ENCODE measurements around the gene HEMGN.
"Not testable (repeated sequence)": the region's sequence is repeated elsewhere in the genome, so short reads cannot be mapped to it uniquely, and the experiment has no call there.

Gene HEMGN

GRCh38 chr9:97938081-97938644, at the start of gene HEMGN:
Gene HEMGN (minus strand): TSS chr9:97938172. CDS start chr9:97938136, 36 bp downstream.
- no peak for DNase-seq

- DNase-seq, result no peak
These were observed 49.5 kb upstream of the HEMGN start for GRCh38 chr9:97987487-97987886.

GRCh38 chr9:97985058-97985861, 47.3 kb upstream of the HEMGN start:
- peak in 3 of 4 experiments; percentile 20 to 55 (median 37) for DNase-seq

GRCh38 chr9:97984188-97985057, 46.5 kb upstream of the HEMGN start:
- peak; percentile 61 to 71 (median 70) for DNase-seq

GRCh38 chr9:97983589-97984187, 45.7 kb upstream of the HEMGN start:
- peak; percentile 53 to 76 (median 66) for DNase-seq

GRCh38 chr9:97982683-97983588, 45.0 kb upstream of the HEMGN start, which contains the start of gene ANP32B:
Gene ANP32B (plus strand): TSS chr9:97983341. CDS start chr9:97983556, 215 bp downstream.
- DNase-seq, result peak; percentile 87 to 96 (median 89)

- DNase-seq, result no peak
These were observed 44.1 kb upstream of the HEMGN start for GRCh38 chr9:97981846-97982682.

GRCh38 chr9:97980918-97981845, 43.2 kb upstream of the HEMGN start:
- DNase-seq, result no peak

GRCh38 chr9:97980479-97980803, 42.5 kb upstream of the HEMGN start:
- no peak for DNase-seq

GRCh38 chr9:97979788-97980478, 42.0 kb upstream of the HEMGN start:
- no peak for DNase-seq

- no peak for DNase-seq
These were observed 40.6 kb upstream of the HEMGN start for GRCh38 chr9:97978371-97979130.

GRCh38 chr9:97976633-97977032, 38.7 kb upstream of the HEMGN start:
- DNase-seq, result not testable (repeated sequence)

- no peak for DNase-seq
These were observed 37.4 kb upstream of the HEMGN start for GRCh38 chr9:97975376-97975775.

GRCh38 chr9:97972753-97973152, 34.8 kb upstream of the HEMGN start:
- DNase-seq, result no peak

- DNase-seq, result no peak
These were observed 32.2 kb upstream of the HEMGN start for GRCh38 chr9:97970165-97970564.

- DNase-seq, result no peak
These were observed 31.0 kb upstream of the HEMGN start for GRCh38 chr9:97969014-97969413.

- DNase-seq, result no peak
These were observed 28.5 kb upstream of the HEMGN start for GRCh38 chr9:97966493-97966892.

- no peak for DNase-seq
These were observed 26.9 kb upstream of the HEMGN start for GRCh38 chr9:97964901-97965300.
